K562 (cell line): ENCODE data around the gene RALB. TPM values are rescaled to one million over a fixed set of nuclear protein-coding genes. Genes with fewer than 3 reads are reported as not detected.

Experiments
- ATAC-seq: fragments of 200-7000 bp; cut with Tn5 transposase; 3 replicates; pipeline ENCODE4 v1.9.1; 2020; ENCODE audit warnings: moderate library complexity
- BruUV-seq: library from RNA; stranded (reverse); fragments of 400-500 nt; replicated peaks from 2 replicates; lab custom pipeline; 2021; lab: Mats Ljungman, UMichigan
- CTCF ChIA-PET: fragments of 300-600 bp; formaldehyde crosslinking; extraction: SDS; loops from one replicate; lab custom pipeline; 2021; ENCODE audit warnings: low intra/inter-chr PET ratio; lab: Yijun Ruan, JAX
- POLR2A ChIA-PET: fragments of 300-600, 350-650 bp; sonication (Branson Sonifier 250); formaldehyde crosslinking; extraction: SDS; loops from one replicate; lab custom pipeline; 2021; ENCODE audit warnings: antibody characterized with exemption, inconsistent platforms; lab: Yijun Ruan, JAX
- DNase-seq, 4 experiments: peaks; one replicate each; pipeline versions ENCODE4 v3.0.0 to v3.0.0-alpha.2; 2011 to 2018; ENCODE audit warnings: low spot score in 3 of 4, mixed read lengths in 3 of 4; ENCODE audit errors: extremely low read depth in 1 of 4
- FAIRE-seq: peaks from 2 replicates; lab custom pipeline; 2011; peaks lifted over from hg19 to GRCh38; lab: Jason Lieb, UNC
- H2AFZ ChIP-seq: 2 replicates; pipeline ENCODE4 v1.6.0; 2011; ENCODE audit warnings: low read depth, low read length, control low read depth, inconsistent platforms
- H3K27ac ChIP-seq: fragments of 200-600 bp; 3 replicates; pipeline ENCODE4 v1.8.0; 2011; ENCODE audit warnings: low read depth, mild to moderate bottlenecking, control low read depth, inconsistent platforms, low read length, moderate library complexity, mixed read lengths; ENCODE audit errors: extremely low read depth
- H3K27me3 ChIP-seq, 2 experiments: fragments of 300-600 bp in 1 of 2; 2 replicates in 1 of 2; 3 replicates in 1 of 2; pipeline versions ENCODE4 v1.6.0 to v1.8.0; 2011; ENCODE audit warnings: inconsistent platforms in 2 of 2, low read length in 2 of 2, mild to moderate bottlenecking in 1 of 2, mixed read lengths in 1 of 2, moderate library complexity in 1 of 2; ENCODE audit not compliant: control insufficient read depth in 2 of 2, insufficient read depth in 2 of 2
- H3K36me3 ChIP-seq: fragments of 300-600 bp; 3 replicates; pipeline ENCODE4 v1.8.0; 2011; ENCODE audit warnings: mild to moderate bottlenecking, low read length, inconsistent platforms; ENCODE audit not compliant: control insufficient read depth, insufficient read depth
- H3K4me1 ChIP-seq, 2 experiments: fragments of 200-600 bp in 1 of 2; replicated peaks in 1 of 2; 2 replicates in 1 of 2; 3 replicates in 1 of 2; pipeline versions ENCODE4 v1.5.1 to v1.8.0; 2011; ENCODE audit warnings: inconsistent platforms in 2 of 2, low read length in 2 of 2, mild to moderate bottlenecking in 1 of 2, mixed read lengths in 1 of 2, moderate library complexity in 1 of 2; ENCODE audit not compliant: control insufficient read depth in 2 of 2, insufficient read depth in 2 of 2
- H3K4me2 ChIP-seq: 2 replicates; pipeline ENCODE4 v1.6.1; 2011; ENCODE audit warnings: low read length, control low read depth, inconsistent platforms, mixed read lengths; ENCODE audit not compliant: insufficient read depth
- H3K4me3 ChIP-seq: fragments of 200-600 bp; sonication (generic), shearing (Covaris generic); 2 replicates; pipeline ENCODE4 v1.5.1; 2016; ENCODE audit warnings: control low read depth, inconsistent platforms
- H3K79me2 ChIP-seq: fragments of 200-600 bp; 3 replicates; pipeline ENCODE4 v1.8.0; 2011; ENCODE audit warnings: low read length, inconsistent platforms; ENCODE audit not compliant: control insufficient read depth, insufficient read depth
- H3K9ac ChIP-seq, 2 experiments: 2 replicates each; pipeline versions ENCODE4 v1.6.0 to v1.6.1; 2011; ENCODE audit warnings: low read depth in 2 of 2, low read length in 2 of 2, control low read depth in 1 of 2, inconsistent platforms in 1 of 2, mild to moderate bottlenecking in 1 of 2, mixed read lengths in 1 of 2; ENCODE audit not compliant: insufficient read depth in 1 of 2
- H3K9me1 ChIP-seq: one replicate; pipeline ENCODE4 v1.6.0; 2011; ENCODE audit warnings: inconsistent platforms, mild to moderate bottlenecking, low read length, moderate library complexity; ENCODE audit not compliant: control insufficient read depth, insufficient read depth
- H3K9me3 ChIP-seq: replicated peaks from 2 replicates; pipeline ENCODE4 v1.5.1; 2011; ENCODE audit warnings: low read depth, low read length, inconsistent platforms; ENCODE audit not compliant: control insufficient read depth, insufficient read depth
- H4K20me1 ChIP-seq: replicated peaks from 2 replicates; pipeline ENCODE4 v1.6.1; 2011; ENCODE audit warnings: low read length, inconsistent platforms, mixed read lengths; ENCODE audit not compliant: control insufficient read depth, insufficient read depth
- ASH1L ChIP-seq: fragments of 450-650 bp; IDR thresholded peaks from 2 replicates; pipeline ENCODE4 v1.6.1; 2018; ENCODE audit warnings: borderline replicate concordance, mild to moderate bottlenecking, low read depth; ENCODE audit not compliant: partially characterized antibody
- CHD1 ChIP-seq: fragments of 200-600 bp; sonication (generic); IDR thresholded peaks from one replicate; pipeline ENCODE4 v1.6.1; 2012; ENCODE audit warnings: mild to moderate bottlenecking, moderate library complexity, low read length, inconsistent platforms
- FOSL1 ChIP-seq: fragments of 200-800 bp; sonication (Bioruptor generic); conservative IDR thresholded peaks from 2 replicates; pipeline ENCODE4 v1.6.1; 2016; ENCODE audit warnings: missing genetic modification characterization, missing compliant biosample characterization
- GATAD2B ChIP-seq: fragments of 450-650 bp; IDR thresholded peaks from 2 replicates; pipeline ENCODE4 v1.6.1; 2017; ENCODE audit warnings: mild to moderate bottlenecking, borderline replicate concordance
- JUN ChIP-seq, 2 experiments: sonication (generic) in 1 of 2; formaldehyde crosslinking in 1 of 2; IDR thresholded peaks; 2 replicates each; pipeline versions ENCODE4 v1.6.1 to v1.8.0; 2012 to 2022; ENCODE audit warnings: borderline replicate concordance in 2 of 2, mild to moderate bottlenecking in 2 of 2, improper control_type of control experiment in 1 of 2, low read depth in 1 of 2, low read length in 1 of 2, missing genetic modification reagents in 1 of 2
- MAZ ChIP-seq, 2 experiments: fragments of 450-650 bp in 1 of 2; sonication (generic) in 1 of 2; formaldehyde crosslinking; IDR thresholded peaks in 1 of 2; conservative IDR thresholded peaks in 1 of 2; 2 replicates each; pipeline versions ENCODE4 v1.4.0 to v1.5.0; 2020; ENCODE audit warnings: mild to moderate bottlenecking in 1 of 2, missing genetic modification reagents in 1 of 2
- MTA3 ChIP-seq: fragments of 450-650 bp; formaldehyde crosslinking; IDR thresholded peaks from 2 replicates; pipeline ENCODE4 v1.6.1; 2017; ENCODE audit warnings: mild to moderate bottlenecking, borderline replicate concordance
- NKRF ChIP-seq: fragments of 450-650 bp; IDR thresholded peaks from 2 replicates; pipeline ENCODE4 v1.6.1; 2016; ENCODE audit warnings: borderline replicate concordance
- PCBP1 ChIP-seq: fragments of 200-400 bp; formaldehyde crosslinking; IDR thresholded peaks from 2 replicates; pipeline ENCODE4 v1.6.1; 2018; ENCODE audit warnings: mild to moderate bottlenecking, low read depth, low read length; ENCODE audit not compliant: poor library complexity, severe bottlenecking
- RAD21 ChIP-seq, 2 experiments: fragments of 250-450 bp in 1 of 2; fragments of 450-650 bp in 1 of 2; sonication (Bioruptor Pico) in 1 of 2; formaldehyde crosslinking in 1 of 2; IDR thresholded peaks in 1 of 2; conservative IDR thresholded peaks in 1 of 2; 2 replicates each; pipeline versions ENCODE4 v1.4.0 to v1.8.0; 2020 to 2022; ENCODE audit warnings: mild to moderate bottlenecking in 2 of 2, moderate library complexity in 1 of 2
- RCOR1 ChIP-seq, 2 experiments: IDR thresholded peaks; 2 replicates each; pipeline ENCODE4 v1.6.1; 2012; ENCODE audit warnings: low read depth in 2 of 2, low read length in 2 of 2, borderline replicate concordance in 1 of 2, improper control_type of control experiment in 1 of 2
- SETDB1 ChIP-seq: IDR thresholded peaks from one replicate; pipeline ENCODE4 v1.6.1; 2012; ENCODE audit warnings: low read length, control low read depth, inconsistent platforms
- SMARCE1 ChIP-seq: fragments of 450-650 bp; IDR thresholded peaks from 2 replicates; pipeline ENCODE4 v1.7.1; 2016; ENCODE audit warnings: mild to moderate bottlenecking
- TAL1 ChIP-seq: fragments of 450-650 bp; IDR thresholded peaks from 2 replicates; pipeline ENCODE4 v1.6.1; 2016; ENCODE audit warnings: mild to moderate bottlenecking
- ZKSCAN1 ChIP-seq: fragments of 150-350 bp; IDR thresholded peaks from 2 replicates; pipeline ENCODE4 v1.6.1; 2016; ENCODE audit warnings: low read depth, low read length
- ZNF583 ChIP-seq: fragments of 250-450 bp; sonication (Bioruptor Pico); IDR thresholded peaks from 2 replicates; pipeline ENCODE4 v1.4.0; 2020
- WGBS: fragments of 100-300 bp; shearing (Covaris generic); methylation state at CpG from one replicate; pipeline ENCODE4 v1.1.6; 2016; ENCODE audit warnings: low coverage, mixed read lengths; ENCODE audit not compliant: insufficient coverage; ENCODE audit errors: missing lambda C conversion rate; 5-methylcytosine and 5-hydroxymethylcytosine counted together
- in situ Hi-C: fragments of 300-500 bp; cut with MboI; formaldehyde crosslinking; loops from 4 replicates; pipeline ENCODE4 v1.15.0; 2018; ENCODE audit warnings: inconsistent platforms, mixed read lengths
- intact Hi-C: fragments of 100-400 bp; cut with micrococcal nuclease; formaldehyde crosslinking; loops from 2 replicates; pipeline ENCODE4 v1.14.2; 2022
- polyA plus RNA-seq, 8 experiments: library from polyadenylated mRNA; depleted of rRNA in 4 of 8; stranded (reverse) in 5 of 8; unstranded in 3 of 8; fragments of >200 nt; fragmentation: Nextera tagmentation in 2 of 8; fragmentation: Illumina TruSeq in 1 of 8; extraction: Ambion mirVana in 2 of 8; extraction: Trizol in 1 of 8; gene quantifications; 2 replicates each; pipeline versions ENCODE4 v1.2.1 to v1.2.3, GENCODE V29; 2011 to 2014; ENCODE audit warnings: inconsistent platforms in 1 of 8, missing spikeins in 1 of 8
- total RNA-seq, 7 experiments: library from RNA; depleted of rRNA in 6 of 7; stranded (reverse); fragments of >200 nt in 6 of 7; fragmentation: Illumina TruSeq in 2 of 7; extraction: Trizol in 2 of 7; gene quantifications; 2 replicates each; pipeline versions ENCODE4 v1.2.1 to v1.2.3, GENCODE V29; 2011 to 2021; ENCODE audit warnings: low replicate concordance in 1 of 7

Gene RALB
- total and polyA plus RNA-seq, 9 of the 15 experiments (the other 6 are each of a cell fraction or from before 2014, with no cell fraction given), result 14.8 to 65.6 (median 38.4) TPM

GRCh38 chr2:120291401-120292311 is 39.0 kb downstream of the RALB start:
- ATAC-seq, result peak; percentile 99
- peaks cover 5 to 14% of the 10 kb centered on the region in 2 experiments; a peak in 3 of 5 replicates for H3K4me1 ChIP-seq
- FAIRE-seq, result peak; percentile 95
- H3K9me1 ChIP-seq, result no peaks in the 10 kb centered on the region
- peak overlapping the region; percentile 4; the same call in 2 of the 3 replicates for H3K27ac ChIP-seq
- no peak overlapping the region for H2AFZ ChIP-seq
- peak; percentile 42 to 72 (median 60) for DNase-seq
- in situ Hi-C loops (loop anchor here (5.0 kb wide), 1 partner anchor 79 kb away; no protein-coding TSS in a partner anchor), intact Hi-C loops (loop anchor here (2.0 kb wide), 1 partner anchor 39 kb away; the partner anchor contains the start of gene RALB)
- no peak overlapping the region for H3K9ac ChIP-seq
- ChIA-PET POLR2A (interaction anchor here (0.6 to 1.3 kb wide), 3 partner anchors 34 to 68 kb away, joined by 3 to 6 read pairs (median 3); partner anchors contain the start of gene TMEM185B), CTCF (no interaction called here)
- no peak overlapping the region for H3K4me3 ChIP-seq
- peak overlapping the region; percentile 33; the same call in 1 of the 2 replicates for H3K4me2 ChIP-seq
- peaks cover 16% of the 10 kb centered on the region for H4K20me1 ChIP-seq
- 8% methylated on average over 4 of the region's 4 CpGs for WGBS
- no TSS peak for BruUV-seq
- no peaks in the 10 kb centered on the region for H3K9me3 ChIP-seq
- H3K27me3 ChIP-seq, result no peaks in the 10 kb centered on the region
- H3K79me2 ChIP-seq, result no peaks in the 10 kb centered on the region
- peaks cover 38% of the 10 kb centered on the region; the same call in 2 of the 3 replicates for H3K36me3 ChIP-seq
- TF ChIP-seq RCOR1 (IDR thresholded peaks at IDR 0.05; ENCODE audit: borderline replicate concordance in 1 of 2, low read depth in 2 of 2, low read length in 2 of 2) (peak; percentile 54 to 89; a peak in 3 of 4 replicates), SMARCE1 (peak; percentile 63; the same call in 1 of the 2 replicates), MAZ (CRISPR knock-in tag; conservative IDR thresholded peaks at IDR 0.05 in 1 of 2, IDR thresholded peaks at IDR 0.05 in 1 of 2) (peak in 1 of 2 experiments; percentile 38; a peak in 1 of 4 replicates), MTA3 (0 out of 2 replicates have a peak, but pooled peaks have one; percentile 55), CHD1 (no peak), ASH1L (no peak), GATAD2B (0 out of 2 replicates have a peak, but pooled peaks have one; percentile 16), ZKSCAN1 (no peak), FOSL1 (tag) (peak; percentile 78), JUN (IDR thresholded peaks at IDR 0.05; ENCODE audit: borderline replicate concordance, low read depth, low read length) (peak; percentile 8; the same call in 1 of the 2 replicates), JUN (CRISPR knock-in tag; IDR thresholded peaks at IDR 0.05; ENCODE audit: borderline replicate concordance) (no peak), RAD21 (CRISPR knock-in tag; conservative IDR thresholded peaks at IDR 0.05 in 1 of 2, IDR thresholded peaks at IDR 0.05 in 1 of 2) (0 out of 4 replicates have a peak, but pooled peaks of 1 of the 2 experiments have one; percentile 8), SETDB1 (no peak), PCBP1 (no peak), TAL1 (peak; percentile 65), ZNF583 (CRISPR knock-in tag) (no peak), NKRF (no peak)
